HepG2 (cell line): ENCODE measurements around the gene SDHAF1. TPM values are rescaled to one million over a fixed set of nuclear protein-coding genes. Genes with fewer than 3 reads are reported as not detected.

ENCODE experiments used
- AGO1 ChIP-seq: fragments of 200-400 bp; formaldehyde crosslinking; IDR thresholded peaks from 2 replicates; pipeline ENCODE4 v1.6.1; 2017; ENCODE audit warnings: mild to moderate bottlenecking, low read depth, low read length, moderate library complexity; ENCODE audit not compliant: poor library complexity, severe bottlenecking
- AHR ChIP-seq: IDR thresholded peaks from 2 replicates; pipeline ENCODE4 v1.6.1; 2018; ENCODE audit warnings: missing genetic modification reagents, missing compliant biosample characterization
- CC2D1A ChIP-seq: sonication (generic); formaldehyde crosslinking; IDR thresholded peaks from 2 replicates; pipeline ENCODE4 v1.8.1; 2023; ENCODE audit warnings: mild to moderate bottlenecking, missing genetic modification reagents
- CHD2 ChIP-seq: IDR thresholded peaks from 2 replicates; pipeline ENCODE4 v1.6.1; 2011; ENCODE audit warnings: low read depth, low read length, improper control_type of control experiment
- GABPB1 ChIP-seq: IDR thresholded peaks from 2 replicates; pipeline ENCODE4 v1.6.1; 2016; ENCODE audit warnings: mild to moderate bottlenecking, missing genetic modification reagents, moderate library complexity, missing compliant biosample characterization
- MED1 ChIP-seq: sonication (generic); formaldehyde crosslinking; IDR thresholded peaks from 2 replicates; pipeline ENCODE4 v1.4.0; 2020; ENCODE audit warnings: missing genetic modification reagents
- NFRKB ChIP-seq: fragments of 450-650 bp; IDR thresholded peaks from 2 replicates; pipeline ENCODE4 v1.6.1; 2017
- NR2F6 ChIP-seq, 2 experiments: IDR thresholded peaks; 2 replicates each; pipeline ENCODE4 v1.6.1; 2016; ENCODE audit warnings: antibody characterized with exemption in 1 of 2, mild to moderate bottlenecking in 1 of 2
- PHF21A ChIP-seq: sonication (generic); formaldehyde crosslinking; IDR thresholded peaks from 2 replicates; pipeline ENCODE4 v1.5.0; 2020; ENCODE audit warnings: mild to moderate bottlenecking, missing genetic modification reagents
- RFX3 ChIP-seq: IDR thresholded peaks from 2 replicates; pipeline ENCODE4 v1.6.1; 2016; ENCODE audit warnings: missing biosample characterization, missing genetic modification reagents
- SKI ChIP-seq: fragments of 450-650 bp; IDR thresholded peaks from one replicate; pipeline ENCODE4 v1.6.1; 2018; ENCODE audit warnings: mild to moderate bottlenecking; ENCODE audit not compliant: partially characterized antibody
- TCF12 ChIP-seq, 2 experiments: fragments of 450-650 bp in 1 of 2; sonication (generic) in 1 of 2; formaldehyde crosslinking in 1 of 2; IDR thresholded peaks; 2 replicates each; pipeline versions ENCODE4 v1.6.1 to v1.8.0; 2017 to 2022; ENCODE audit warnings: antibody characterized with exemption in 1 of 2, mild to moderate bottlenecking in 1 of 2, missing genetic modification reagents in 1 of 2, moderate library complexity in 1 of 2
- TRIM24 ChIP-seq: sonication (generic); formaldehyde crosslinking; IDR thresholded peaks from 2 replicates; pipeline ENCODE4 v1.8.0; 2022; ENCODE audit warnings: mild to moderate bottlenecking, missing genetic modification reagents
- ZC3H4 ChIP-seq: sonication (generic); formaldehyde crosslinking; IDR thresholded peaks from 2 replicates; pipeline ENCODE4 v1.4.0; 2020; ENCODE audit warnings: missing genetic modification reagents, borderline replicate concordance
- ZNF546 ChIP-seq: sonication (generic); formaldehyde crosslinking; conservative IDR thresholded peaks from 2 replicates; pipeline ENCODE4 v1.8.1; 2023; ENCODE audit warnings: mild to moderate bottlenecking, missing genetic modification reagents
- ZNF772 ChIP-seq: sonication (generic); formaldehyde crosslinking; IDR thresholded peaks from 2 replicates; pipeline ENCODE4 v1.5.0; 2020; ENCODE audit warnings: mild to moderate bottlenecking, missing genetic modification reagents
- polyA plus RNA-seq, 8 experiments: library from polyadenylated mRNA; depleted of rRNA in 3 of 8; stranded (reverse) in 7 of 8; unstranded in 1 of 8; fragments of >200 nt; fragmentation: Illumina TruSeq in 4 of 8; extraction: Trizol in 4 of 8; gene quantifications; 2 replicates each; pipeline versions ENCODE4 v1.2.1 to v1.2.3, GENCODE V29; 2011 to 2016; ENCODE audit warnings: low read depth in 4 of 8, missing spikeins in 1 of 8, mixed read lengths in 1 of 8; ENCODE audit not compliant: insufficient read depth in 1 of 8
- total RNA-seq, 5 experiments: library from RNA; depleted of rRNA; stranded (reverse); fragments of >200 nt; fragmentation: Illumina TruSeq; extraction: Trizol; gene quantifications; 2 replicates each; pipeline ENCODE4 v1.2.3, GENCODE V29; 2016; ENCODE audit warnings: low read depth in 1 of 5
- TF ChIP-seq, protein P1 (sequence below), 2 experiments: sonication (generic) in 1 of 2; formaldehyde crosslinking in 1 of 2; IDR thresholded peaks; 2 replicates each; pipeline versions ENCODE4 v1.4.0 to v1.6.1; 2016 to 2020; ENCODE audit warnings: borderline replicate concordance in 1 of 2, low read depth in 1 of 2, mild to moderate bottlenecking in 1 of 2, missing genetic modification reagents in 1 of 2
- TF ChIP-seq, protein P2 (sequence below): sonication (generic); formaldehyde crosslinking; IDR thresholded peaks from 2 replicates; pipeline ENCODE4 v1.4.0; 2020; ENCODE audit warnings: missing genetic modification reagents
- TF ChIP-seq, protein P3 (sequence below): sonication (generic); formaldehyde crosslinking; conservative IDR thresholded peaks from 2 replicates; pipeline ENCODE4 v1.4.0; 2020; ENCODE audit warnings: mild to moderate bottlenecking, missing genetic modification reagents, moderate library complexity

The SDHAF1 gene
- total and polyA plus RNA-seq, 2 of the 13 experiments (the other 11 are each of a cell fraction or from before 2014, with no cell fraction given), result 17.8 to 22.8 TPM

DNA sequence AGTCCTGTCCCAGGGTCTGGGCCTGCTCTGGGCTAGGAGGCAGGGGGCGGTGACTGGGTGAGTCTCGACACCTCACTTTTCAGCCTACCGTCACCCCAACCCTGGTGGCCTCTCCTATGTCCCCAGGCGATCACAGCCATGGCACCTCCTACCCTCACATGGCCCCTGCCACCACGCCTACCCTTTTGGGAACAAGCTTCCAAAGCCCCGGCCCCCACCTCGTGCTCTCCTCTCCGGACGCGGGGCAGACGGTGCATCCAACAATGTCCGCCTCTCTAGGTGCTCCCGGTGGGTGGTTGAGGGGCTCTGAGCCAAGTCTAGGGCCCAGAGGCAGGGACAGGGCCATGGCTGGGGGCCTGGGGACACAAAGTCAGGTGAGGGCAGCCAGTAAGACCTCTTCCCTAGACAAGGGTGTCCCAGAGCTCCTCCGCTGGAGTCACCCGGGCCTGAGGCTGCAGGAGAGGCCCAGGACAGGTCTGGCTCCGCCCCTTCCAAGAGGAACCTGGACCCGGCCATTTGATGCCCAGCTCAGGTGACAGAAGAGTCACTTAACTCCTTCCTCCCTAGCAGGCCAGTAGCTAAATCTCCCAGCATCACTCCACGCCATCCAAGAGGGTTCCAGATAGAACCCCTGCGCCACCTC, 13.5 kb downstream of the SDHAF1 start, which contains the start of gene SYNE4 (continued):
- no peak for TF ChIP-seq CHD2
- no peak for TF ChIP-seq TRIM24 (CRISPR knock-in tag)
- TF ChIP-seq AHR (CRISPR knock-in tag), result no peak
- no peak for TF ChIP-seq PHF21A (CRISPR knock-in tag)
- no peak for TF ChIP-seq TCF12 (IDR thresholded peaks at IDR 0.05)
- 0 out of 2 replicates have a peak, but pooled peaks have one; percentile 64 for TF ChIP-seq TCF12 (CRISPR knock-in tag; IDR thresholded peaks at IDR 0.05)
- peak; percentile 78; the same call in 1 of the 2 replicates for TF ChIP-seq ZNF546 (CRISPR knock-in tag)
- TF ChIP-seq SKI, result no peak
- 0 out of 2 replicates have a peak, but pooled peaks have one; percentile 54 for TF ChIP-seq ZC3H4 (CRISPR knock-in tag)
- peak; percentile 48; the same call in 1 of the 2 replicates for TF ChIP-seq MED1 (CRISPR knock-in tag)
- TF ChIP-seq RFX3 (CRISPR knock-in tag), result no peak
- TF ChIP-seq, protein P1, sequence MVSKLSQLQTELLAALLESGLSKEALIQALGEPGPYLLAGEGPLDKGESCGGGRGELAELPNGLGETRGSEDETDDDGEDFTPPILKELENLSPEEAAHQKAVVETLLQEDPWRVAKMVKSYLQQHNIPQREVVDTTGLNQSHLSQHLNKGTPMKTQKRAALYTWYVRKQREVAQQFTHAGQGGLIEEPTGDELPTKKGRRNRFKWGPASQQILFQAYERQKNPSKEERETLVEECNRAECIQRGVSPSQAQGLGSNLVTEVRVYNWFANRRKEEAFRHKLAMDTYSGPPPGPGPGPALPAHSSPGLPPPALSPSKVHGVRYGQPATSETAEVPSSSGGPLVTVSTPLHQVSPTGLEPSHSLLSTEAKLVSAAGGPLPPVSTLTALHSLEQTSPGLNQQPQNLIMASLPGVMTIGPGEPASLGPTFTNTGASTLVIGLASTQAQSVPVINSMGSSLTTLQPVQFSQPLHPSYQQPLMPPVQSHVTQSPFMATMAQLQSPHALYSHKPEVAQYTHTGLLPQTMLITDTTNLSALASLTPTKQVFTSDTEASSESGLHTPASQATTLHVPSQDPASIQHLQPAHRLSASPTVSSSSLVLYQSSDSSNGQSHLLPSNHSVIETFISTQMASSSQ (IDR thresholded peaks at IDR 0.05; ENCODE audit: low read depth), result no peak
- TF ChIP-seq, protein P1 (CRISPR knock-in tag; IDR thresholded peaks at IDR 0.05; ENCODE audit: borderline replicate concordance), result 0 out of 2 replicates have a peak, but pooled peaks have one; percentile 35
- TF ChIP-seq CC2D1A (CRISPR knock-in tag), result no peak
- no peak for TF ChIP-seq NFRKB
- TF ChIP-seq, protein P2, sequence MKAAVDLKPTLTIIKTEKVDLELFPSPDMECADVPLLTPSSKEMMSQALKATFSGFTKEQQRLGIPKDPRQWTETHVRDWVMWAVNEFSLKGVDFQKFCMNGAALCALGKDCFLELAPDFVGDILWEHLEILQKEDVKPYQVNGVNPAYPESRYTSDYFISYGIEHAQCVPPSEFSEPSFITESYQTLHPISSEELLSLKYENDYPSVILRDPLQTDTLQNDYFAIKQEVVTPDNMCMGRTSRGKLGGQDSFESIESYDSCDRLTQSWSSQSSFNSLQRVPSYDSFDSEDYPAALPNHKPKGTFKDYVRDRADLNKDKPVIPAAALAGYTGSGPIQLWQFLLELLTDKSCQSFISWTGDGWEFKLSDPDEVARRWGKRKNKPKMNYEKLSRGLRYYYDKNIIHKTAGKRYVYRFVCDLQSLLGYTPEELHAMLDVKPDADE (CRISPR knock-in tag), result no peak
- TF ChIP-seq NR2F6 (IDR thresholded peaks at IDR 0.05), result no peak
- TF ChIP-seq NR2F6 (CRISPR knock-in tag; IDR thresholded peaks at IDR 0.05), result no peak
- TF ChIP-seq, protein P3, sequence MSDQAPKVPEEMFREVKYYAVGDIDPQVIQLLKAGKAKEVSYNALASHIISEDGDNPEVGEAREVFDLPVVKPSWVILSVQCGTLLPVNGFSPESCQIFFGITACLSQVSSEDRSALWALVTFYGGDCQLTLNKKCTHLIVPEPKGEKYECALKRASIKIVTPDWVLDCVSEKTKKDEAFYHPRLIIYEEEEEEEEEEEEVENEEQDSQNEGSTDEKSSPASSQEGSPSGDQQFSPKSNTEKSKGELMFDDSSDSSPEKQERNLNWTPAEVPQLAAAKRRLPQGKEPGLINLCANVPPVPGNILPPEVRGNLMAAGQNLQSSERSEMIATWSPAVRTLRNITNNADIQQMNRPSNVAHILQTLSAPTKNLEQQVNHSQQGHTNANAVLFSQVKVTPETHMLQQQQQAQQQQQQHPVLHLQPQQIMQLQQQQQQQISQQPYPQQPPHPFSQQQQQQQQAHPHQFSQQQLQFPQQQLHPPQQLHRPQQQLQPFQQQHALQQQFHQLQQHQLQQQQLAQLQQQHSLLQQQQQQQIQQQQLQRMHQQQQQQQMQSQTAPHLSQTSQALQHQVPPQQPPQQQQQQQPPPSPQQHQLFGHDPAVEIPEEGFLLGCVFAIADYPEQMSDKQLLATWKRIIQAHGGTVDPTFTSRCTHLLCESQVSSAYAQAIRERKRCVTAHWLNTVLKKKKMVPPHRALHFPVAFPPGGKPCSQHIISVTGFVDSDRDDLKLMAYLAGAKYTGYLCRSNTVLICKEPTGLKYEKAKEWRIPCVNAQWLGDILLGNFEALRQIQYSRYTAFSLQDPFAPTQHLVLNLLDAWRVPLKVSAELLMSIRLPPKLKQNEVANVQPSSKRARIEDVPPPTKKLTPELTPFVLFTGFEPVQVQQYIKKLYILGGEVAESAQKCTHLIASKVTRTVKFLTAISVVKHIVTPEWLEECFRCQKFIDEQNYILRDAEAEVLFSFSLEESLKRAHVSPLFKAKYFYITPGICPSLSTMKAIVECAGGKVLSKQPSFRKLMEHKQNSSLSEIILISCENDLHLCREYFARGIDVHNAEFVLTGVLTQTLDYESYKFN (CRISPR knock-in tag), result peak; percentile 44
- TF ChIP-seq GABPB1 (CRISPR knock-in tag), result peak; percentile 40; the same call in 1 of the 2 replicates
- TF ChIP-seq ZNF772 (CRISPR knock-in tag), result 0 out of 2 replicates have a peak, but pooled peaks have one; percentile 35
- peak; percentile 73 for TF ChIP-seq AGO1
